Spleen (tissue), 11 donors: ENCODE results near the gene TPM4. TPM values are rescaled to one million over a fixed set of nuclear protein-coding genes. Genes with fewer than 3 reads are reported as not detected.
A peak's percentile ranks its signal among the peaks of the same experiment; 100 is the strongest.

Experiments used
- DNase-seq: peaks from one replicate; pipeline ENCODE4 v3.0.0-alpha.2; 2020
- H3K27ac ChIP-seq, 8 donors: fragments of 200-600 bp; sonication (generic) in 7 of 8; 1 replicate in 4 of 8; 2 replicates in 4 of 8; pipeline versions ENCODE4 v1.5.0 to v1.8.0; 2016 to 2021; ENCODE audit warnings: inconsistent platforms in 4 of 8, mild to moderate bottlenecking in 4 of 8, moderate library complexity in 1 of 8
- H3K27me3 ChIP-seq, 7 donors: fragments of 200-600 bp; sonication (generic) in 6 of 7; replicated peaks in 1 of 7; 1 replicate in 4 of 7; 2 replicates in 3 of 7; pipeline versions ENCODE4 v1.5.0 to v1.8.0; 2016 to 2021; ENCODE audit warnings: inconsistent platforms in 3 of 7, mild to moderate bottlenecking in 1 of 7
- H3K36me3 ChIP-seq, 6 donors: fragments of 200-600 bp; sonication (generic) in 5 of 6; 1 replicate in 4 of 6; 2 replicates in 2 of 6; pipeline versions ENCODE4 v1.5.0 to v1.8.0; 2016 to 2021; ENCODE audit warnings: inconsistent platforms in 2 of 6
- H3K4me1 ChIP-seq, 6 donors: fragments of 200-600 bp; sonication (generic) in 5 of 6; 1 replicate in 3 of 6; 2 replicates in 3 of 6; pipeline versions ENCODE4 v1.5.0 to v1.8.0; 2016 to 2021; ENCODE audit warnings: inconsistent platforms in 3 of 6
- H3K4me3 ChIP-seq, 8 donors: fragments of 200-600 bp; sonication (generic) in 7 of 8; 1 replicate in 4 of 8; 2 replicates in 4 of 8; pipeline versions ENCODE4 v1.5.0 to v1.8.0; 2016 to 2021; ENCODE audit warnings: inconsistent platforms in 4 of 8, mild to moderate bottlenecking in 4 of 8, moderate library complexity in 2 of 8
- H3K9me3 ChIP-seq, 8 donors: fragments of 200-600 bp; sonication (generic) in 7 of 8; 1 replicate in 4 of 8; 2 replicates in 4 of 8; pipeline versions ENCODE4 v1.5.0 to v1.8.0; 2016 to 2021; ENCODE audit warnings: inconsistent platforms in 4 of 8
- POLR2A ChIP-seq, 3 donors: fragments of 450-650 bp; IDR thresholded peaks; one replicate each; pipeline ENCODE4 v1.5.1; 2017; ENCODE audit warnings: antibody characterized with exemption in 3 of 3, mild to moderate bottlenecking in 1 of 3
- POLR2AphosphoS5 ChIP-seq, 3 donors: sonication (generic); formaldehyde crosslinking; IDR thresholded peaks; one replicate each; pipeline ENCODE4 v1.5.1; 2017; ENCODE audit warnings: antibody characterized with exemption in 3 of 3
- WGBS, 5 donors: extraction: QIAGEN DNeasy Blood & Tissue Kit in 3 of 5; methylation state at CpG; one replicate each; pipeline versions ENCODE4 v1.1.5 to v1.1.7; 2013 to 2018; 5-methylcytosine and 5-hydroxymethylcytosine counted together
- intact Hi-C: fragments of 100-400 bp; cut with DNase I; formaldehyde crosslinking; loops from one replicate; pipeline ENCODE4 v1.15.0; 2023; ENCODE audit warnings: low total_unique reads
- polyA plus RNA-seq, 3 donors: library from polyadenylated mRNA; stranded (reverse); fragments of 200-250 nt; gene quantifications; one replicate each; pipeline ENCODE4 v1.2.1, GENCODE V29; 2013
- total RNA-seq, 7 donors: library from RNA; depleted of rRNA in 3 of 7; stranded (reverse); fragments of >200 nt in 3 of 7; fragmentation: NEBNext Ultra II Directional in 4 of 7; extraction: Animal tissue kit (Norgen Biotek cat#: 25700) in 4 of 7; gene quantifications; one replicate each; pipeline versions ENCODE4 v1.1.0 to v1.2.1, GENCODE V29; 2016 to 2021
- TF ChIP-seq, protein P1 (sequence below), 11 experiments: fragments of 200-600 bp in 7 of 11; fragments of 450-650 bp in 4 of 11; sonication (generic) in 4 of 11; IDR thresholded peaks in 8 of 11; conservative IDR thresholded peaks in 3 of 11; 1 replicate in 7 of 11; 2 replicates in 4 of 11; pipeline versions ENCODE4 v1.4.0 to v1.8.0; 2016 to 2021; ENCODE audit warnings: antibody characterized with exemption in 11 of 11, inconsistent platforms in 4 of 11, mild to moderate bottlenecking in 1 of 11
- donor health status: healthy with polysubstance abuse.
- donor health status: DM: no; HTN: no; CAD: no; lungs with moderate emphysema.
- donor health status: DM: no; HTN: no; CAD: no.
- donor health status: Bipolar disorder and iron deficiency.
- donor health status: healthy.
- donor health status: DM: no; HTN: no; CAD: no.
- donor health status: DM: yes; HTN: yes; CAD: no.

Gene TPM4
- total and polyA plus RNA-seq, 10 donors = 181 to 760 (median 418) TPM

DNA sequence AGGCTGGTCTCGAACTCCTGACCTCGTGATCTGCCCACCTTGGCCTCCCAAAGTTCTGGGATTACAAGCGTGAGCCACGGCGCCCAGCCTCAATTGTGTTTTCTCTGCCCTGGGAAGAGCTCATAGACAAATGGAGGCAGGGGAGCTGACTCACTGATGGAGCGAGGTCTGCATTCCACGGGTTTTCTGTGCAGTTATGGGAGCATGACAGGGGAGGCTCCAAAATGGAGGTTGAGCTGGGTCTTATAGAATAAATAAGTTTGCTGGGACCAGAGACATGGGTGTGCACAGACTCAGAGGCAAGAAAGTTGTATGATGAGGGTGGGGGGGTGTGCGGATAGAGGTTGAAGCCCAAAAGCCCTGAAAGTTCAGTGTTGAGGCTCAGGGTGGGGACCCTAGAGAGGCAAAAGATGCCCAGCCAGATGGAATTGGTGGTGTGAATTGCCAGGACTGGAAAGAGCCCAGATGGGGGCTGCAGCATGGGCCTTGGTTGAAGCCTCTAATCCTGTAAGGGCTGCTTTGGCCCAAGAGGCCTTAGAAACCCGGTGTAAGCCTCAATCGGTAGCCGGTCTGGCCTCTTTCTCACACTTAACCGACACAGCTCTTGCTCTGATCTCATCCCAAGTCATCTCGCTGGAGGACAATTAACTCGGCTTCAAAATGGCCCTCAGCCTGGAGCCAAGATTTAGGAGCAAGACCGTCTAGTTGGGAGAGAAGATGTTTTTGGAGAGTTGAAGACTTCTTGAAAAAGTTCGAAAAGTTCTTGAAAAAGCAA lies 1.9 kb downstream of the TPM4 start:
- peaks cover 43 to 92% (median 79%) of the 10 kb centered on the region in 6 donors for H3K4me1 ChIP-seq
- peak overlapping the region; percentile 64 to 92 (median 86) for H3K4me3 ChIP-seq
- peaks cover 0 to 39% (median 22%) of the 10 kb centered on the region in 6 donors for H3K36me3 ChIP-seq
- H3K27ac ChIP-seq = peak overlapping the region; percentile 95 to 100 (median 98)
- 17 to 32% (median 25%) methylated on average over 16 of the region's 16 CpGs for WGBS, 5 donors
- TF ChIP-seq POLR2A (IDR thresholded peaks at IDR 0.05) = no peak
- TF ChIP-seq, protein P1, sequence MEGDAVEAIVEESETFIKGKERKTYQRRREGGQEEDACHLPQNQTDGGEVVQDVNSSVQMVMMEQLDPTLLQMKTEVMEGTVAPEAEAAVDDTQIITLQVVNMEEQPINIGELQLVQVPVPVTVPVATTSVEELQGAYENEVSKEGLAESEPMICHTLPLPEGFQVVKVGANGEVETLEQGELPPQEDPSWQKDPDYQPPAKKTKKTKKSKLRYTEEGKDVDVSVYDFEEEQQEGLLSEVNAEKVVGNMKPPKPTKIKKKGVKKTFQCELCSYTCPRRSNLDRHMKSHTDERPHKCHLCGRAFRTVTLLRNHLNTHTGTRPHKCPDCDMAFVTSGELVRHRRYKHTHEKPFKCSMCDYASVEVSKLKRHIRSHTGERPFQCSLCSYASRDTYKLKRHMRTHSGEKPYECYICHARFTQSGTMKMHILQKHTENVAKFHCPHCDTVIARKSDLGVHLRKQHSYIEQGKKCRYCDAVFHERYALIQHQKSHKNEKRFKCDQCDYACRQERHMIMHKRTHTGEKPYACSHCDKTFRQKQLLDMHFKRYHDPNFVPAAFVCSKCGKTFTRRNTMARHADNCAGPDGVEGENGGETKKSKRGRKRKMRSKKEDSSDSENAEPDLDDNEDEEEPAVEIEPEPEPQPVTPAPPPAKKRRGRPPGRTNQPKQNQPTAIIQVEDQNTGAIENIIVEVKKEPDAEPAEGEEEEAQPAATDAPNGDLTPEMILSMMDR (IDR thresholded peaks at IDR 0.05 in 8 of 11, conservative IDR thresholded peaks at IDR 0.05 in 3 of 11) = no peak
- TF ChIP-seq POLR2AphosphoS5 (IDR thresholded peaks at IDR 0.05) = no peak
- H3K9me3 ChIP-seq = no peaks in the 10 kb centered on the region
- peak; percentile 64 for DNase-seq
- intact Hi-C loops = no loop called here
- H3K27me3 ChIP-seq = no peaks in the 10 kb centered on the region

DNA sequence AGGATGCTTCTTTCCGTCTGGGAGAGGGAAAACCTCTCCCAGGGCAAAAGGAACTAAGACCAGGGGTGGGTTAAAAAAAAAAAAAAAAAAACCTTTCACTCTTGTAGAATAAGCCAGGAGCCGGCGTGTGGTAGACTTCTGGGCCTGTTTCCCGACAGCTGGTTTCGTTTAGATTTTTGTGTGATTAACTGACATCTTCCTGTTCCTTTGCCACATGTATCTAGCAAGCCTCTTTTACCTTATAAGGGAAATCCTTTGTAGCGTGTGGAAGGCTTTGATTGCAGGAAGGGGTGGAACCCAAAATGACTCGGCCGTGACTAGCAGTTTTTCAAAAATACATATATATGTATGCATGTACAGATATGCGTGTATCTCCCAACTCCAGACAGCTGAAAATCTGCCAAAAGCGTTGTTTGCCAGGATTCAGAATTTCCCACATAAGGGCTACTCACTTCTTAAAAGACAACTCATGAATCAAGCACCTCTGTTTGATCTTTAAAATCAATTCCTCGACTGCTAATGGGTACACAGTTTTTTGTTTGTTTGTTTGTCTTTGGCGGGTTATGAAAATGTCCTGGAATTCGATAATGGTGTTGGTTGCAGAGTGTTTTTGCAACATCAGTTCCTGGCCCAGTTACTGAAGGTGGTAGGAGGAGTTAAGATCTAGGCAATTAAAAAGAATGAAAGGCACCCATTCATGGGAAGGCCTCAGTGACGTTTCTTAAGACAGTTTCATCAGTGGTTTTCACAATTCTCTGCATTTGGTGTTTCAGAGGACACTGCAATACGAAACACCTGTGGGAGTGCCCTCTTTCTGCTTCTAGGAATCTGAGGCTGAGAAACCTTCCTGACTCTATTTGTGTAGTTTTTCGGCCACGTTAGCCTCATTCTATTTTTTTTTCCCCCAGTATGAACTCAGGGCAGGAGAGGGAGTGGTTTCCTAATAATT lies 2.7 kb downstream of the TPM4 start:
- intact Hi-C loops = no loop called here
- WGBS, 5 donors = 2 to 3% (median 2%) methylated on average over 17 of the region's 17 CpGs
- Histone ChIP-seq H3K4me3 (peak overlapping the region; percentile 64 to 92 (median 86)), H3K4me1 (peaks cover 41 to 92% (median 80%) of the 10 kb centered on the region in 6 donors), H3K9me3 (no peaks in the 10 kb centered on the region), H3K27me3 (no peaks in the 10 kb centered on the region), H3K36me3 (peaks cover 0 to 42% (median 31%) of the 10 kb centered on the region in 6 donors), H3K27ac (peak overlapping the region; percentile 95 to 100 (median 98))
- DNase-seq = peak; percentile 73
- TF ChIP-seq POLR2AphosphoS5 (IDR thresholded peaks at IDR 0.05) (peak in 1 of 3 donors; percentile 82), POLR2A (IDR thresholded peaks at IDR 0.05) (peak in 1 of 3 donors; percentile 76)
- TF ChIP-seq, protein P1 (IDR thresholded peaks at IDR 0.05 in 8 of 11, conservative IDR thresholded peaks at IDR 0.05 in 3 of 11) = no peak

DNA sequence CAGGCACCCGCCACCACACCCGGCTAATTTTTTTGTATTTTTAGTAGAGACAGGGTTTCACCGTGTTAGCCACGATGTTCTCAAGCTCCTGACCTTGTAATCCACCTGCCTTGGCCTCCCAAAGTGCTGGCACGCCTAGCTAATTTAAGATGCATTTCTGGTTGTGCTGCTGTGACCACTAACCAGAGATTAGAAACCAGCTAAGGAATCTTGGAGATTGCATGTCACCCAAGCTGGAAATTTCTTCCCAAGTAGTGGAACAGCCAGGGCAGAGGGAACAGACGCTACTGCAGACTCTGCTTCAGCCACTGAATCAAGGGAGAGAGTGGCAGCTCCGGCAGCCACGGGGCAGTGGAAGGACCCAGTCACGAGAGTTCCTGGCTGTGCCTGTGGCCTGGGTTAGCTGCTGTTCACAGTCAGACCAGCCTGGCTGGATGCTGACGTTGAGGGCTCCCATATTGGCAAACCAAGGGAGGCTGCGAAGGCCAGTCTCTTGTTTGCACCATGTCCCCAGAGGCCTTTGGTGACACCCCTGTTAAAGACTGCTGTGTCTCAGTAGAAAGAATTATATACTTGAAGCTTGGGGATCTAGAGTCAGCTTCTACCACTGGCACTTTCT lies 7.9 kb downstream of the TPM4 start:
- 80 to 98% (median 86%) methylated on average over 9 to 11 of the region's 11 CpGs for WGBS, 5 donors
- H3K4me1 ChIP-seq = peaks cover 62 to 100% (median 97%) of the 10 kb centered on the region in 6 donors
- peaks cover 4 to 94% (median 76%) of the 10 kb centered on the region in 6 donors for H3K36me3 ChIP-seq
- no peaks in the 10 kb centered on the region for H3K9me3 ChIP-seq
- H3K4me3 ChIP-seq = peak overlapping the region in 1 of 8 donors; percentile 22
- DNase-seq = no peak
- TF ChIP-seq POLR2A (IDR thresholded peaks at IDR 0.05) (no peak), POLR2AphosphoS5 (IDR thresholded peaks at IDR 0.05) (peak in 2 of 3 donors; percentile 27 to 47)
- TF ChIP-seq, protein P1 (IDR thresholded peaks at IDR 0.05 in 8 of 11, conservative IDR thresholded peaks at IDR 0.05 in 3 of 11) = no peak
- intact Hi-C loops = no loop called here
- peak overlapping the region in 7 of 8 donors; percentile 11 to 86 (median 84) for H3K27ac ChIP-seq
- no peaks in the 10 kb centered on the region for H3K27me3 ChIP-seq
